ENCODE measurements around the gene RBM12.

DNA sequence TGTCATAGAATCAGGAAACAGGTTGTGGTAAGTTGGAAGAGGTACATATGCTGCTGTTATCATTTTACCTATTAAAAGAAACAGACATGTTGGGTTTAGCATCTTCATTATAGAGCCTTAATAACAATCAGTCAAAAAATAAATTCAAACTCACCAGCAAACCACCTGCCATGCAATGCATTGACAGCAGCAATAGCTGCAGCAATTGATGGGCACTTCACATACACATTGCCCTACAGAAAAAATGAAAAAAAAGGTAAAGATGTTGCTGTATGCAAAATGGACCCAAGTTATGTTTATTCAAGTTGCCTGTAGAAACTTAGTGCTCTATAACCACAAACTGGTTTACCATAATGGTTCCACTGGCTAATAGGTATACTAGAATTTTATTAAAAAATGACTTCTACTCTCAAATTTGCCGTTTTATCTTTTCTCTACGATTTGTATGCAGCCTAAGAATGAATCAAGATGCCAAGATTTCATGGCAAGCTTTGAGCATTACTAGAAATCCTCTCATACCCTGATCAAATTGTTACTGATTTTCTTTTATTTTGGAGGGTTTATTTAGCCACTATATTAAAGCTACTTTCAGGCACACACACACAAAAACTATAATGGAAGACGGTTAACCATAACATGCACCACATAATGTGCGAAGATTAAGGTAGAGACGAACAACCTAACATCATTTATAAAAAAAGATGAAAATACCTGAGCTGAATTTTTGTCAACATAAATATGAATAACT lies 40.0 kb upstream of the RBM12 start:
- TF ChIP-seq, protein P1, sequence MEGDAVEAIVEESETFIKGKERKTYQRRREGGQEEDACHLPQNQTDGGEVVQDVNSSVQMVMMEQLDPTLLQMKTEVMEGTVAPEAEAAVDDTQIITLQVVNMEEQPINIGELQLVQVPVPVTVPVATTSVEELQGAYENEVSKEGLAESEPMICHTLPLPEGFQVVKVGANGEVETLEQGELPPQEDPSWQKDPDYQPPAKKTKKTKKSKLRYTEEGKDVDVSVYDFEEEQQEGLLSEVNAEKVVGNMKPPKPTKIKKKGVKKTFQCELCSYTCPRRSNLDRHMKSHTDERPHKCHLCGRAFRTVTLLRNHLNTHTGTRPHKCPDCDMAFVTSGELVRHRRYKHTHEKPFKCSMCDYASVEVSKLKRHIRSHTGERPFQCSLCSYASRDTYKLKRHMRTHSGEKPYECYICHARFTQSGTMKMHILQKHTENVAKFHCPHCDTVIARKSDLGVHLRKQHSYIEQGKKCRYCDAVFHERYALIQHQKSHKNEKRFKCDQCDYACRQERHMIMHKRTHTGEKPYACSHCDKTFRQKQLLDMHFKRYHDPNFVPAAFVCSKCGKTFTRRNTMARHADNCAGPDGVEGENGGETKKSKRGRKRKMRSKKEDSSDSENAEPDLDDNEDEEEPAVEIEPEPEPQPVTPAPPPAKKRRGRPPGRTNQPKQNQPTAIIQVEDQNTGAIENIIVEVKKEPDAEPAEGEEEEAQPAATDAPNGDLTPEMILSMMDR (conservative IDR thresholded peaks at IDR 0.05; ENCODE audit: low read length) = no peak
- TF ChIP-seq EZH2phosphoT487 (IDR thresholded peaks at IDR 0.05; ENCODE audit: borderline replicate concordance, low read depth, low read length) = no peak

Data from OCI-LY7 (cell line).